DOHH2 (cell line): ENCODE measurements around the gene FAM177B.
A peak's percentile ranks its signal among the peaks of the same experiment; 100 is the strongest.

ENCODE experiments used
- H3F3A ChIP-seq: fragments of 200-600 bp; sonication (generic), shearing (Covaris generic); 2 replicates; pipeline ENCODE4 v1.6.0; 2016; ENCODE audit warnings: antibody characterized with exemption, mild to moderate bottlenecking; ENCODE audit not compliant: control insufficient read depth, insufficient read depth
- H3K27ac ChIP-seq: fragments of 200-600 bp; sonication (generic); 2 replicates; pipeline ENCODE4 v1.5.1; 2014; ENCODE audit warnings: low read depth, mild to moderate bottlenecking, low read length, moderate library complexity
- H3K27me3 ChIP-seq: fragments of 200-600 bp; sonication (generic); 2 replicates; pipeline ENCODE4 v1.6.1; 2014; ENCODE audit warnings: mild to moderate bottlenecking, low read length, mixed read lengths; ENCODE audit not compliant: control insufficient read depth
- H3K36me3 ChIP-seq: fragments of 200-600 bp; sonication (generic); 2 replicates; pipeline ENCODE4 v1.6.1; 2014; ENCODE audit warnings: mild to moderate bottlenecking, low read length, moderate library complexity, mixed read lengths; ENCODE audit not compliant: control insufficient read depth
- H3K4me1 ChIP-seq: fragments of 200-600 bp; sonication (generic); 2 replicates; pipeline ENCODE4 v1.6.1; 2014; ENCODE audit warnings: mild to moderate bottlenecking, low read length, mixed read lengths; ENCODE audit not compliant: control insufficient read depth
- H3K4me2 ChIP-seq: fragments of 200-600 bp; sonication (generic); 2 replicates; pipeline ENCODE4 v1.6.0; 2014; ENCODE audit warnings: mild to moderate bottlenecking, low read length, moderate library complexity
- H3K4me3 ChIP-seq: fragments of 200-600 bp; sonication (generic); 2 replicates; pipeline ENCODE4 v1.5.1; 2014; ENCODE audit warnings: mild to moderate bottlenecking, low read length, mixed read lengths
- H3K79me2 ChIP-seq: fragments of 200-600 bp; sonication (generic); 2 replicates; pipeline ENCODE4 v1.6.1; 2014; ENCODE audit warnings: mild to moderate bottlenecking, low read length, mixed read lengths; ENCODE audit not compliant: control insufficient read depth
- H3K9me2 ChIP-seq: fragments of 200-600 bp; sonication (generic); replicated peaks from 2 replicates; pipeline ENCODE4 v1.6.1; 2014; ENCODE audit warnings: mild to moderate bottlenecking, low read length, mixed read lengths; ENCODE audit not compliant: control insufficient read depth
- H3K9me3 ChIP-seq: fragments of 200-600 bp; sonication (generic); 2 replicates; pipeline ENCODE4 v1.6.1; 2014; ENCODE audit warnings: antibody characterized with exemption, low read length, mixed read lengths; ENCODE audit not compliant: control insufficient read depth, insufficient read depth
- H4K20me1 ChIP-seq: fragments of 200-600 bp; sonication (generic); 2 replicates; pipeline ENCODE4 v1.6.0; 2014; ENCODE audit warnings: low read depth, mild to moderate bottlenecking, antibody characterized with exemption, low read length, moderate library complexity; ENCODE audit not compliant: control insufficient read depth, insufficient read depth
- EZH2phosphoT487 ChIP-seq: fragments of 200-600 bp; sonication (generic); IDR thresholded peaks from 2 replicates; pipeline ENCODE4 v1.6.1; 2017; ENCODE audit warnings: borderline replicate concordance, mild to moderate bottlenecking, antibody characterized with exemption, low read length, moderate library complexity, mixed read lengths
- TF ChIP-seq, protein P1 (sequence below): fragments of 200-600 bp; sonication (generic); IDR thresholded peaks from one replicate; pipeline ENCODE4 v1.5.1; 2014; ENCODE audit warnings: antibody characterized with exemption, mild to moderate bottlenecking, low read depth, low read length; ENCODE audit not compliant: poor library complexity, severe bottlenecking

FAM177B gene

DNA sequence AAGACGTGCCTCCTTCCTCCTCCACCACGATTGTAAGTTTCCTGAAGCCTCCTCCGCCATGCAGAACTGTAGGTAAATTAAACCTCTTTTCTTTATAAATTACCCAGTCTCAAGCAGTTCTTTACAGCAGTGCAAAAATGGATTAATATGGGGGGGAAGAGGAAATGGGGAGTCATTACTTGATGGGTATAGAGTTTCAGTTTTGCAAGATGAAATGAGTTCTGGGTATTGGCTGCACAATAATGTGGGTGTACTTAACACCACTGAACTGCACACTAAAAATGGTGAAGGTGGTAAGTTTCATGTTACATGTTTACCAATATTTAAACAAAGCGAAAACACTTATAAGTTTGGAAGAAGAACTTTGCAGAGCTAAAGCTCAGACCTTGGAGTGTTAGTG, 53.5 kb downstream of the FAM177B start:
- Histone ChIP-seq H4K20me1 (no peaks in the 10 kb centered on the region), H3K27me3 (peaks cover 2% of the 10 kb centered on the region), H3K4me3 (no peak overlapping the region), H3K4me2 (no peak overlapping the region), H3F3A (no peaks in the 10 kb centered on the region), H3K9me3 (no peaks in the 10 kb centered on the region), H3K27ac (no peak overlapping the region), H3K4me1 (no peaks in the 10 kb centered on the region), H3K36me3 (no peaks in the 10 kb centered on the region), H3K9me2 (no peaks in the 10 kb centered on the region), H3K79me2 (no peaks in the 10 kb centered on the region)
- no peak for TF ChIP-seq EZH2phosphoT487
- TF ChIP-seq, protein P1, sequence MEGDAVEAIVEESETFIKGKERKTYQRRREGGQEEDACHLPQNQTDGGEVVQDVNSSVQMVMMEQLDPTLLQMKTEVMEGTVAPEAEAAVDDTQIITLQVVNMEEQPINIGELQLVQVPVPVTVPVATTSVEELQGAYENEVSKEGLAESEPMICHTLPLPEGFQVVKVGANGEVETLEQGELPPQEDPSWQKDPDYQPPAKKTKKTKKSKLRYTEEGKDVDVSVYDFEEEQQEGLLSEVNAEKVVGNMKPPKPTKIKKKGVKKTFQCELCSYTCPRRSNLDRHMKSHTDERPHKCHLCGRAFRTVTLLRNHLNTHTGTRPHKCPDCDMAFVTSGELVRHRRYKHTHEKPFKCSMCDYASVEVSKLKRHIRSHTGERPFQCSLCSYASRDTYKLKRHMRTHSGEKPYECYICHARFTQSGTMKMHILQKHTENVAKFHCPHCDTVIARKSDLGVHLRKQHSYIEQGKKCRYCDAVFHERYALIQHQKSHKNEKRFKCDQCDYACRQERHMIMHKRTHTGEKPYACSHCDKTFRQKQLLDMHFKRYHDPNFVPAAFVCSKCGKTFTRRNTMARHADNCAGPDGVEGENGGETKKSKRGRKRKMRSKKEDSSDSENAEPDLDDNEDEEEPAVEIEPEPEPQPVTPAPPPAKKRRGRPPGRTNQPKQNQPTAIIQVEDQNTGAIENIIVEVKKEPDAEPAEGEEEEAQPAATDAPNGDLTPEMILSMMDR: no peak

DNA sequence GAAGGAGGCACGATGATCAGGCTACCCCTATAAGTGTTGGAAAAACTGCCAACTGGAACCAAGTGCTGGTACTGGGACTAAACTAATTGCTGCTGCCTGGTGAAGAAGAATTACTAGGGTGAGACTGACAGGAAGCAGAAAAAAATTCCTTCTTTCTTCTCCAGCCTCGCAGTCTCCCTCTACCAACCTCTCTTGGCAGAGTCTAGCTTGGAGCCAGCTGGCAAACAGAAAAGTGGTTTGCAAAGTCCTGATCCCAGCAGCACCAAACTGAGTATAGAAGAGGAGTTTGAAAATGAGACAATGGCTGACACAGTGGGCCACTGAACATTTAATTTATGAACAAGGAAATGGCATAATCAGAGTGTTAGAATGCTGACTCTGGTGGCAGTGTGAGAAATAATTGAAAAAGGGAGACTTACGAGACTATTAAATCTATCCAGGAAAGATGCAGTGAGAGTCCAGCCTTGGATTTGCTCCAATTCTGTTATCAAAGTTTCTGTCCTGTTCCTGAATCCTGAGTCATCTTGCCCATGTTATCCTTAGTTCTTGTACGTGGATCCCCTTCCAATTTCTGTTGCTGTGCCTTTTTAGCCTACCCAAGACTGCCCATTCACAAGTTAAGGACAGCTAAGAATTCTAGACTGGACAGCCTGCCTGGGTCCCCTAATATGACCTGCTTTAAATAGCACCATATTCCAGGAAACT, 54.2 kb downstream of the FAM177B start:
- Histone ChIP-seq H3K4me1 (no peaks in the 10 kb centered on the region), H3K4me3 (no peak overlapping the region), H4K20me1 (no peaks in the 10 kb centered on the region), H3K36me3 (no peaks in the 10 kb centered on the region), H3K27me3 (no peaks in the 10 kb centered on the region; the same call in 1 of the 2 replicates), H3K9me2 (no peaks in the 10 kb centered on the region), H3K9me3 (no peaks in the 10 kb centered on the region), H3K4me2 (no peak overlapping the region), H3F3A (no peaks in the 10 kb centered on the region), H3K79me2 (no peaks in the 10 kb centered on the region), H3K27ac (no peak overlapping the region)
- TF ChIP-seq EZH2phosphoT487: no peak
- TF ChIP-seq, protein P1: no peak

DNA sequence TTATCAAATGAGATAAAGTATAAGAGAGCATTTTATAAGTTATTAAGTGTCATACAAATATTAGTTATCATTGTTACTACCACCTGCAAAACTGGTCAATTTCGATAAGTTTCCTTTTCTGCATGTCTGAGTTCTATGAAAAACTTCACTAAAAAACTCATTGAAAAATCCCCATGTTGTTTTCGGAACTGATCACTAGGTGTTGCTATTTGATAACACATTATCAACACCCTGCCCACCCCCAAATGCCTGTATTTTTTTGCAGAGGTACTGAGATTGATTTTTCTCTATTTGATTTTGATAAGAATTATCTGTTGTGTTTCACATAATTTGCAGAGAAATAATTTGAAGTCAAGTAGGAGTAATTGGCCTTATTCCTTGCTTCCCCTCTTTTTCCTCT, 55.7 kb downstream of the FAM177B start:
- Histone ChIP-seq H3K4me3 (no peak overlapping the region), H3K79me2 (no peaks in the 10 kb centered on the region), H3K9me3 (no peaks in the 10 kb centered on the region), H3K27ac (no peak overlapping the region), H3K4me1 (no peaks in the 10 kb centered on the region), H4K20me1 (no peaks in the 10 kb centered on the region), H3K4me2 (no peak overlapping the region), H3K36me3 (no peaks in the 10 kb centered on the region), H3K27me3 (no peaks in the 10 kb centered on the region; the same call in 1 of the 2 replicates), H3F3A (no peaks in the 10 kb centered on the region), H3K9me2 (no peaks in the 10 kb centered on the region)
- TF ChIP-seq, protein P1: peak; percentile 55
- TF ChIP-seq EZH2phosphoT487: no peak
